Ovary (tissue), 3 donors: Measurements from ENCODE around the gene PPP1CA.
"Not testable (repeated sequence)": the region's sequence is repeated elsewhere in the genome, so short reads cannot be mapped to it uniquely, and the experiment has no call there.

Experiments
- EP300 ChIP-seq: sonication (generic); formaldehyde crosslinking; IDR thresholded peaks from one replicate; pipeline ENCODE4 v1.6.1; 2017; ENCODE audit warnings: antibody characterized with exemption
- POLR2A ChIP-seq: fragments of 450-650 bp; IDR thresholded peaks from one replicate; pipeline ENCODE4 v1.6.1; 2017; ENCODE audit warnings: antibody characterized with exemption, mild to moderate bottlenecking, moderate library complexity
- TF ChIP-seq, protein P1 (sequence below), 3 donors: fragments of 450-650 bp in 2 of 3; fragments of 200-600 bp in 1 of 3; IDR thresholded peaks; one replicate each; pipeline versions ENCODE4 v1.5.1 to v1.8.0; 2016 to 2022; ENCODE audit warnings: antibody characterized with exemption in 3 of 3, mild to moderate bottlenecking in 1 of 3
- donor health status: DM: no; HTN: no; CAD: no.

GRCh38 chr11:67427364-67427859, 25.8 kb upstream of the PPP1CA start:
- TF ChIP-seq, protein P1, sequence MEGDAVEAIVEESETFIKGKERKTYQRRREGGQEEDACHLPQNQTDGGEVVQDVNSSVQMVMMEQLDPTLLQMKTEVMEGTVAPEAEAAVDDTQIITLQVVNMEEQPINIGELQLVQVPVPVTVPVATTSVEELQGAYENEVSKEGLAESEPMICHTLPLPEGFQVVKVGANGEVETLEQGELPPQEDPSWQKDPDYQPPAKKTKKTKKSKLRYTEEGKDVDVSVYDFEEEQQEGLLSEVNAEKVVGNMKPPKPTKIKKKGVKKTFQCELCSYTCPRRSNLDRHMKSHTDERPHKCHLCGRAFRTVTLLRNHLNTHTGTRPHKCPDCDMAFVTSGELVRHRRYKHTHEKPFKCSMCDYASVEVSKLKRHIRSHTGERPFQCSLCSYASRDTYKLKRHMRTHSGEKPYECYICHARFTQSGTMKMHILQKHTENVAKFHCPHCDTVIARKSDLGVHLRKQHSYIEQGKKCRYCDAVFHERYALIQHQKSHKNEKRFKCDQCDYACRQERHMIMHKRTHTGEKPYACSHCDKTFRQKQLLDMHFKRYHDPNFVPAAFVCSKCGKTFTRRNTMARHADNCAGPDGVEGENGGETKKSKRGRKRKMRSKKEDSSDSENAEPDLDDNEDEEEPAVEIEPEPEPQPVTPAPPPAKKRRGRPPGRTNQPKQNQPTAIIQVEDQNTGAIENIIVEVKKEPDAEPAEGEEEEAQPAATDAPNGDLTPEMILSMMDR (IDR thresholded peaks at IDR 0.05) = not testable (repeated sequence)
- TF ChIP-seq POLR2A, EP300: not testable (repeated sequence)
